Osteoblast (primary cell): ENCODE data around the gene CRELD2. TPM values are rescaled to one million over a fixed set of nuclear protein-coding genes. Genes with fewer than 3 reads are reported as not detected.

Source experiments
- DNase-seq: peaks from one replicate; pipeline ENCODE4 v3.0.0; 2011; ENCODE audit warnings: low spot score, mixed read lengths; ENCODE audit not compliant: insufficient read length; ENCODE audit errors: missing footprints
- H2AFZ ChIP-seq: 2 replicates; pipeline ENCODE4 v1.6.0; 2011; ENCODE audit warnings: mild to moderate bottlenecking, low read length
- H3K27ac ChIP-seq: 2 replicates; pipeline ENCODE4 v1.5.1; 2011; ENCODE audit warnings: mild to moderate bottlenecking, low read depth, low read length, moderate library complexity
- H3K27me3 ChIP-seq: 2 replicates; pipeline ENCODE4 v1.6.0; 2012; ENCODE audit warnings: mild to moderate bottlenecking, control low read depth, inconsistent platforms, low read length, moderate library complexity; ENCODE audit not compliant: insufficient read depth
- H3K36me3 ChIP-seq: 2 replicates; pipeline ENCODE4 v1.5.1; 2011; ENCODE audit warnings: mild to moderate bottlenecking, low read length, control low read depth, moderate library complexity; ENCODE audit not compliant: insufficient read depth
- H3K4me1 ChIP-seq: 2 replicates; pipeline ENCODE4 v1.5.1; 2011; ENCODE audit warnings: mild to moderate bottlenecking, low read length, control low read depth, moderate library complexity; ENCODE audit not compliant: insufficient read depth
- H3K4me2 ChIP-seq: 2 replicates; pipeline ENCODE4 v1.6.0; 2011; ENCODE audit warnings: mild to moderate bottlenecking, low read length; ENCODE audit not compliant: insufficient read depth
- H3K4me3 ChIP-seq: fragments of 200-600 bp; sonication (generic); 3 replicates; pipeline ENCODE4 v1.5.1; 2012; ENCODE audit warnings: mild to moderate bottlenecking, low read length, inconsistent platforms; ENCODE audit not compliant: insufficient read depth
- H3K79me2 ChIP-seq: 2 replicates; pipeline ENCODE4 v1.6.0; 2012; ENCODE audit warnings: mild to moderate bottlenecking, low read length, control low read depth, inconsistent platforms; ENCODE audit not compliant: insufficient read depth
- H3K9me3 ChIP-seq: 2 replicates; pipeline ENCODE4 v1.5.1; 2011; ENCODE audit warnings: low read depth, low read length, control low read depth
- H4K20me1 ChIP-seq: 2 replicates; pipeline ENCODE4 v1.6.0; 2012; ENCODE audit warnings: mild to moderate bottlenecking, low read length, control low read depth; ENCODE audit not compliant: insufficient read depth
- total RNA-seq: library from RNA; depleted of rRNA; stranded (reverse); fragments of >200 nt; gene quantifications from 2 replicates; pipeline ENCODE4 v1.2.3, GENCODE V29; 2012
- TF ChIP-seq, protein P1 (sequence below): IDR thresholded peaks from 2 replicates; pipeline ENCODE4 v1.5.1; 2011; ENCODE audit warnings: mild to moderate bottlenecking, low read depth, low read length, moderate library complexity; ENCODE audit errors: extremely low read depth

CRELD2 gene
- total RNA-seq, 1 donor, result 31.1 TPM

DNA sequence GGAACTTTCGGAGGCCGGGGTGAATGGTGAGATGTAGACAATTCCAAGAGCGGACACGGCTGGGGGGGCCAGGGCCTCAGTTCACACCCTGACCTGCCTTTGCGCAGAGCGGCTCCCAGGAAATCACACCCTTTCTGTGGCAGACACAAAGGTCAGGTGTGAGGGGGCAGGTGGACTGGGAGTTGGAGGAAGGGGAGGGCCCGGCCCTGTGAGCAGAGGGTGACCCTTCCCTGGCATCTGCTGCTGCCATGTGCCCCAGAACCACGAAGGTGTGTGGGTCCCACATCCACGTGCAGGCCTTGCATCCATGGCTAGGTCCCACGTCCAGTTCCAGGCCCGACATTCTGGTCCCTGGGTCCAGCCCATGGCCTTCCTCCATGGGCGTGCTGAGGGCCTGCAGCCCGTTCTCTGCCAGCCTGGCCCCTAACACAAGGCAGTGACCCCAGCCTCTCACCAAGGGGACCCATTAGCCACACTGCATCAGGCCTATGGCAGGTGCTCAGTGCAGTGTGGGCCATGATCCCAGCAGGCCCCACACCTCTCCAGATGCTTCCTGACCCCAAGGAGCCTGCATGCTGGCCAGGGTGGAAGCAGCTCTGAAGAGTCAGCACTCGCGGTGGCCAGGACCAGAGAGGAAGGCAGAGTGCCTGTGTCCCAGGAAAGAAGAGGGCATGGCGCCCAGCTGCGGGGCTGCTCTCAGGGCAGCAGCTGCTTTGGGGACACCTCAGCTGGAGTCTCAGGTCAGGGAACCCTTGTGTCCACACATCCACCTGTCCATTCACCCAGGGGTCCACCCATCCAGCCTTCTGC is 23.3 kb downstream of the CRELD2 start:
- Histone ChIP-seq H3K79me2 (no peaks in the 10 kb centered on the region), H3K4me1 (no peaks in the 10 kb centered on the region)

DNA sequence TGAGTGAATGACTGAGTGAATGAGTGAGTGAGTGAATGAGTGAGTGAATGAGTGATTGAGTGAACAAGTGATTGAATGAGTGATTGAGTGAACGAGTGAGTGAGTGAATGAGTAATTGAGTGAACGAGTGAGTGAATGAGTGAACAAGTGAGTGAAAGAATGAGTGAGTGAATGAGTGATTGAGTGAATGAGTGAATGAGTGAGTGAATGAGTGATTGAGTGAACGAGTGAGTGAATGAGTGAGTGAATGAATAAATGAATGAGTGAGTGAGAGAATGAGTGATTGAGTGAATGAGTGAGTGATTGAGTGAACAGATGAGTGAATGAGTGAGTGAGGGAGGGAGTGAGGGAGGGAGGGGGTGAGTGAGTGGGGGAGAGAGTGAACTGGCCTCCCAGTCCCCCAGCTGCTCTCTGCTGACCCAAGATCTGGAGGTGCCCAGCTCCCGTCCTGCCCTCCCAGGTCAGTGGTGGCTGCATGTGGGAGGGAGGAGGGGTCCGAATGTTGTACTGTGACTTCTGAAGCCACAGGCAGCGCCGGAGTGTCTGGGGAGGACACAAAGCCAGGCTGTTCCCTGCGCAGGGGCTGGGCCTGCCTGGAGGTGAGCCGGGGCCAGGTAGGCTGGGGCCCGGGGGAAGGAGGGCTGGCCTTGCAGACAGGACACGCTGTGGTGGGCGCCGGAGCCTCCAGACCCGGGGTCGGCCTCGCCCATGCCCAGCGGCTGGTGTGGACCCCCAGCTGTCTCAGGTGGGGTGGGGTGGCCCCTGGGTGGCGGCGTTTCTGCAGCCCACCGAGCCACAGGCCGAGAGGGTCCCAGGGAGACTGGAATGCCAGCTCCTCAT is 24.4 kb downstream of the CRELD2 start:
- no peaks in the 10 kb centered on the region for H3K79me2 ChIP-seq
- TF ChIP-seq, protein P1, sequence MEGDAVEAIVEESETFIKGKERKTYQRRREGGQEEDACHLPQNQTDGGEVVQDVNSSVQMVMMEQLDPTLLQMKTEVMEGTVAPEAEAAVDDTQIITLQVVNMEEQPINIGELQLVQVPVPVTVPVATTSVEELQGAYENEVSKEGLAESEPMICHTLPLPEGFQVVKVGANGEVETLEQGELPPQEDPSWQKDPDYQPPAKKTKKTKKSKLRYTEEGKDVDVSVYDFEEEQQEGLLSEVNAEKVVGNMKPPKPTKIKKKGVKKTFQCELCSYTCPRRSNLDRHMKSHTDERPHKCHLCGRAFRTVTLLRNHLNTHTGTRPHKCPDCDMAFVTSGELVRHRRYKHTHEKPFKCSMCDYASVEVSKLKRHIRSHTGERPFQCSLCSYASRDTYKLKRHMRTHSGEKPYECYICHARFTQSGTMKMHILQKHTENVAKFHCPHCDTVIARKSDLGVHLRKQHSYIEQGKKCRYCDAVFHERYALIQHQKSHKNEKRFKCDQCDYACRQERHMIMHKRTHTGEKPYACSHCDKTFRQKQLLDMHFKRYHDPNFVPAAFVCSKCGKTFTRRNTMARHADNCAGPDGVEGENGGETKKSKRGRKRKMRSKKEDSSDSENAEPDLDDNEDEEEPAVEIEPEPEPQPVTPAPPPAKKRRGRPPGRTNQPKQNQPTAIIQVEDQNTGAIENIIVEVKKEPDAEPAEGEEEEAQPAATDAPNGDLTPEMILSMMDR, result no peak
- H3K4me3 ChIP-seq, result no peak overlapping the region
- no peak for DNase-seq
- no peaks in the 10 kb centered on the region for H3K4me1 ChIP-seq
- H3K9me3 ChIP-seq, result no peaks in the 10 kb centered on the region
- no peaks in the 10 kb centered on the region for H3K27me3 ChIP-seq
- no peaks in the 10 kb centered on the region for H4K20me1 ChIP-seq
- no peak overlapping the region for H3K27ac ChIP-seq
- no peak overlapping the region for H2AFZ ChIP-seq
- H3K4me2 ChIP-seq, result no peak overlapping the region
- no peaks in the 10 kb centered on the region for H3K36me3 ChIP-seq

More for the DNA sequence above, 23.3 kb downstream of the CRELD2 start:
- no peaks in the 10 kb centered on the region for H3K27me3 ChIP-seq
- no peak overlapping the region for H3K4me2 ChIP-seq
- no peak overlapping the region for H2AFZ ChIP-seq
- H3K9me3 ChIP-seq, result no peaks in the 10 kb centered on the region
- H3K4me3 ChIP-seq, result no peak overlapping the region
- H4K20me1 ChIP-seq, result no peaks in the 10 kb centered on the region
- DNase-seq, result no peak
- no peak overlapping the region for H3K27ac ChIP-seq
- TF ChIP-seq, protein P1, result no peak
- H3K36me3 ChIP-seq, result no peaks in the 10 kb centered on the region

DNA sequence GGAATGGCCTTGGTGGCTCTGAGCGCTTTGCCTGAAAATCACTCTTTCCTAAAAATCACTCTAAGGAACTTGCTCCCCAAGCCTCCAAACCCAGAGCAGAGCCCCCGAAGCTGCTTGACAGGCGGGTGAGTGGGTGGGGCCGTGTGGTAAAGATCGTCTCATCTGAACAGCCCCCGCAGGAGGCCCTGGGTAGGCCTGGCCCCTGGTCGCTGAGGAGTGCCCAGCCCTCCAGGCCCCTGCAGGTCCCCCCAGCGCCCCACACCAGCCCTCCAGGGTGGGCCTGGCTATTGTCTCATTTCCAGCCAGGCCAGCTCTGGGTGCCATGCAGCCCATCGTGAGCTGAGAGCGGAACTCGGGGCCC is 25.0 kb downstream of the CRELD2 start:
- H3K36me3 ChIP-seq, result no peaks in the 10 kb centered on the region
- H3K4me2 ChIP-seq, result no peak overlapping the region
- H3K9me3 ChIP-seq, result no peaks in the 10 kb centered on the region
- no peaks in the 10 kb centered on the region for H4K20me1 ChIP-seq
- TF ChIP-seq, protein P1, result no peak
- no peak overlapping the region for H3K4me3 ChIP-seq
- H3K79me2 ChIP-seq, result no peaks in the 10 kb centered on the region
- H2AFZ ChIP-seq, result no peak overlapping the region
- no peak for DNase-seq
- no peaks in the 10 kb centered on the region for H3K27me3 ChIP-seq
- no peak overlapping the region for H3K27ac ChIP-seq
- H3K4me1 ChIP-seq, result no peaks in the 10 kb centered on the region
